H1 (cell line): ENCODE results near the gene PROZ. TPM values are rescaled to one million over a fixed set of nuclear protein-coding genes. Genes with fewer than 3 reads are reported as not detected.

Experiments
- CTCF ChIA-PET: fragments of 300-600 bp; sonication (Branson Sonifier 250); formaldehyde crosslinking; loops from one replicate; lab custom pipeline; 2021; ENCODE audit not compliant: partially characterized antibody; lab: Charles Lee
- POLR2A ChIA-PET: fragments of 300-600 bp; sonication (Branson Sonifier 250); formaldehyde crosslinking; loops from one replicate; lab custom pipeline; 2021; ENCODE audit warnings: inconsistent platforms; ENCODE audit not compliant: partially characterized antibody; lab: Charles Lee
- DNase-seq, 2 experiments: peaks; one replicate each; pipeline versions ENCODE4 v3.0.0 to v3.0.0-alpha.2; 2010 to 2022; ENCODE audit warnings: low spot score in 2 of 2, low read depth in 1 of 2, mixed read lengths in 1 of 2
- FAIRE-seq: peaks from 2 replicates; lab custom pipeline; 2011; peaks lifted over from hg19 to GRCh38; lab: Jason Lieb, UNC
- H2AFZ ChIP-seq: 2 replicates; pipeline ENCODE4 v1.8.1; 2012; ENCODE audit warnings: low read length, inconsistent platforms
- H2AK5ac ChIP-seq: 2 replicates; pipeline ENCODE4 v1.6.1; 2013; ENCODE audit warnings: low read depth, low read length
- H2BK120ac ChIP-seq: replicated peaks from 2 replicates; pipeline ENCODE3; 2013; ENCODE audit warnings: low read depth, low read length, inconsistent platforms
- H2BK12ac ChIP-seq: 2 replicates; pipeline ENCODE4 v1.6.1; 2013; ENCODE audit warnings: low read depth, low read length
- H2BK15ac ChIP-seq: 2 replicates; pipeline ENCODE4 v1.6.1; 2013; ENCODE audit warnings: low read length
- H2BK20ac ChIP-seq: 2 replicates; pipeline ENCODE4 v1.6.1; 2013; ENCODE audit warnings: low read length
- H2BK5ac ChIP-seq: 2 replicates; pipeline ENCODE4 v1.6.1; 2013; ENCODE audit warnings: low read depth, low read length
- H3K14ac ChIP-seq: 2 replicates; pipeline ENCODE4 v1.6.1; 2013; ENCODE audit warnings: inconsistent platforms; ENCODE audit not compliant: insufficient read length
- H3K18ac ChIP-seq: 2 replicates; pipeline ENCODE4 v1.6.1; 2013; ENCODE audit warnings: low read length; ENCODE audit errors: extremely low read depth
- H3K23ac ChIP-seq: 2 replicates; pipeline ENCODE4 v1.6.1; 2013; ENCODE audit warnings: inconsistent platforms; ENCODE audit not compliant: insufficient read length
- H3K23me2 ChIP-seq: 2 replicates; pipeline ENCODE4 v1.6.1; 2013; ENCODE audit warnings: low read depth, low read length
- H3K27ac ChIP-seq: 2 replicates; pipeline ENCODE4 v1.6.1; 2011; ENCODE audit warnings: low read depth, low read length, inconsistent platforms
- H3K27me3 ChIP-seq, 4 experiments: replicated peaks in 1 of 4; 1 replicate in 1 of 4; 2 replicates in 3 of 4; pipeline versions ENCODE4 v1.6.1 to v1.8.1; 2011 to 2013; ENCODE audit warnings: low read length in 3 of 4, mild to moderate bottlenecking in 3 of 4, inconsistent platforms in 2 of 4, mixed read lengths in 2 of 4, moderate library complexity in 1 of 4; ENCODE audit not compliant: control insufficient read depth in 3 of 4, insufficient read depth in 3 of 4; ENCODE audit errors: extremely low read depth in 1 of 4
- H3K36me3 ChIP-seq, 4 experiments: 2 replicates each; pipeline versions ENCODE4 v1.6.1 to v1.8.1; 2011 to 2013; ENCODE audit warnings: mild to moderate bottlenecking in 4 of 4, low read length in 3 of 4, moderate library complexity in 2 of 4, control low read depth in 1 of 4, inconsistent platforms in 1 of 4; ENCODE audit not compliant: insufficient read depth in 4 of 4, control insufficient read depth in 2 of 4
- H3K4ac ChIP-seq: replicated peaks from 2 replicates; pipeline ENCODE3; 2013; ENCODE audit warnings: low read length, low read depth, mixed read lengths, inconsistent platforms; ENCODE audit not compliant: insufficient read length
- H3K4me1 ChIP-seq, 4 experiments: replicated peaks in 1 of 4; 1 replicate in 1 of 4; 2 replicates in 3 of 4; pipeline versions ENCODE4 v1.6.1 to v1.8.1; 2011 to 2013; ENCODE audit warnings: low read length in 3 of 4, inconsistent platforms in 2 of 4, mixed read lengths in 1 of 4; ENCODE audit not compliant: insufficient read depth in 4 of 4, control insufficient read depth in 3 of 4
- H3K4me2 ChIP-seq, 2 experiments: 2 replicates each; pipeline versions ENCODE4 v1.6.1 to v1.8.1; 2011 to 2013; ENCODE audit warnings: low read depth in 2 of 2, low read length in 2 of 2, control low read depth in 1 of 2, inconsistent platforms in 1 of 2, mild to moderate bottlenecking in 1 of 2; ENCODE audit not compliant: insufficient read depth in 1 of 2
- H3K4me3 ChIP-seq, 4 experiments: fragments of 200-600, 300-600 bp in 1 of 4; sonication (generic), shearing (Covaris generic), sonication (Bioruptor Twin) in 1 of 4; 2 replicates each; pipeline versions ENCODE4 v1.5.1 to v1.8.1; 2011 to 2016; ENCODE audit warnings: low read length in 4 of 4, low read depth in 3 of 4, control low read depth in 2 of 4, inconsistent platforms in 2 of 4, mild to moderate bottlenecking in 2 of 4, mixed read lengths in 1 of 4, moderate library complexity in 1 of 4; ENCODE audit not compliant: insufficient read depth in 2 of 4; ENCODE audit errors: extremely low read depth in 1 of 4
- H3K56ac ChIP-seq: replicated peaks from 2 replicates; pipeline ENCODE3; 2013; ENCODE audit warnings: low read depth, mild to moderate bottlenecking, mixed read lengths, low read length, inconsistent platforms; ENCODE audit not compliant: insufficient read length
- H3K79me1 ChIP-seq: 2 replicates; pipeline ENCODE4 v1.6.1; 2013; ENCODE audit warnings: low read depth, low read length, control low read depth
- H3K79me2 ChIP-seq, 2 experiments: 2 replicates each; pipeline versions ENCODE4 v1.6.1 to v1.8.1; 2012 to 2013; ENCODE audit warnings: low read length in 2 of 2, mild to moderate bottlenecking in 2 of 2, inconsistent platforms in 1 of 2; ENCODE audit not compliant: insufficient read depth in 2 of 2, control insufficient read depth in 1 of 2
- H3K9ac ChIP-seq, 4 experiments: replicated peaks in 1 of 4; 1 replicate in 1 of 4; 2 replicates in 3 of 4; pipeline versions ENCODE4 v1.6.1 to v1.8.1; 2011 to 2013; ENCODE audit warnings: low read depth in 3 of 4, low read length in 3 of 4, control low read depth in 2 of 4, mild to moderate bottlenecking in 2 of 4, moderate library complexity in 2 of 4, inconsistent platforms in 1 of 4; ENCODE audit errors: extremely low read depth in 1 of 4
- H3K9me3 ChIP-seq, 2 experiments: 2 replicates each; pipeline versions ENCODE4 v1.6.1 to v1.8.1; 2012 to 2013; ENCODE audit warnings: mild to moderate bottlenecking in 2 of 2, moderate library complexity in 2 of 2, control low read depth in 1 of 2, inconsistent platforms in 1 of 2, low read depth in 1 of 2, low read length in 1 of 2, mixed read lengths in 1 of 2; ENCODE audit not compliant: insufficient read depth in 2 of 2
- H4K20me1 ChIP-seq, 2 experiments: replicated peaks in 1 of 2; 2 replicates each; pipeline versions ENCODE3 to v1.8.1; 2011 to 2013; ENCODE audit warnings: inconsistent platforms in 2 of 2, low read length in 2 of 2, mild to moderate bottlenecking in 1 of 2; ENCODE audit not compliant: insufficient read depth in 2 of 2, control insufficient read depth in 1 of 2
- H4K5ac ChIP-seq: 2 replicates; pipeline ENCODE4 v1.6.1; 2013; ENCODE audit warnings: low read length, low read depth, mixed read lengths, inconsistent platforms; ENCODE audit not compliant: insufficient read length
- H4K8ac ChIP-seq: 2 replicates; pipeline ENCODE4 v1.8.0; 2013; ENCODE audit warnings: mild to moderate bottlenecking, moderate library complexity, low read length, inconsistent platforms; ENCODE audit not compliant: insufficient read depth; ENCODE audit errors: extremely low read depth
- H4K91ac ChIP-seq: replicated peaks from 2 replicates; pipeline ENCODE3; 2013; ENCODE audit warnings: low read length, mixed read lengths, inconsistent platforms; ENCODE audit not compliant: insufficient read length
- CHD1 ChIP-seq: IDR thresholded peaks from 2 replicates; pipeline ENCODE4 v1.6.1; 2012; ENCODE audit warnings: low read depth, low read length, improper control_type of control experiment
- EP300 ChIP-seq, 2 experiments: IDR thresholded peaks; 1 replicate in 1 of 2; 2 replicates in 1 of 2; pipeline ENCODE4 v1.6.1; 2011 to 2012; ENCODE audit warnings: low read depth in 2 of 2, low read length in 2 of 2, mild to moderate bottlenecking in 2 of 2, borderline replicate concordance in 1 of 2, inconsistent platforms in 1 of 2, moderate library complexity in 1 of 2
- FOSL1 ChIP-seq: IDR thresholded peaks from 2 replicates; pipeline ENCODE4 v1.6.1; 2011; ENCODE audit warnings: mild to moderate bottlenecking, low read depth, low read length, moderate library complexity; ENCODE audit not compliant: insufficient read depth
- HDAC2 ChIP-seq, 2 experiments: fragments of 300-600 bp in 1 of 2; sonication (generic) in 1 of 2; IDR thresholded peaks; 2 replicates each; pipeline ENCODE4 v1.6.1; 2011 to 2012; ENCODE audit warnings: low read depth in 2 of 2, low read length in 2 of 2, mild to moderate bottlenecking in 2 of 2, moderate library complexity in 2 of 2, borderline replicate concordance in 1 of 2, inconsistent platforms in 1 of 2
- JUN ChIP-seq: IDR thresholded peaks from 2 replicates; pipeline ENCODE4 v1.6.1; 2011; ENCODE audit warnings: low read depth, mild to moderate bottlenecking, improper control_type of control experiment, low read length
- SRF ChIP-seq: IDR thresholded peaks from 2 replicates; pipeline ENCODE4 v1.6.1; 2011; ENCODE audit warnings: mild to moderate bottlenecking, low read depth, low read length, moderate library complexity
- WGBS, 2 experiments: shearing (Covaris generic) in 1 of 2; methylation state at CpG; one replicate each; pipeline versions ENCODE4 v1.1.6 to v1.1.7; 2013 to 2015; ENCODE audit warnings: low lambda C conversion rate in 2 of 2, mixed read lengths in 2 of 2, inconsistent platforms in 1 of 2, low coverage in 1 of 2, missing lambda C conversion rate in 1 of 2; ENCODE audit not compliant: insufficient replicate concordance in 2 of 2, insufficient coverage in 1 of 2, insufficient read length in 1 of 2; ENCODE audit errors: extremely low coverage in 1 of 2, missing lambda C conversion rate in 1 of 2; 5-methylcytosine and 5-hydroxymethylcytosine counted together
- polyA plus RNA-seq, 7 experiments: library from polyadenylated mRNA; depleted of rRNA in 3 of 7; stranded (reverse) in 5 of 7; unstranded in 2 of 7; fragments of >200 nt in 5 of 7; fragments of 200-250 nt in 2 of 7; gene quantifications; 1 replicate in 5 of 7; 2 replicates in 1 of 7; 4 replicates in 1 of 7; pipeline versions ENCODE4 v1.2.1 to v1.2.3, GENCODE V29; 2011 to 2013; ENCODE audit warnings: missing spikeins in 2 of 7, mixed read lengths in 2 of 7
- total RNA-seq: library from RNA; stranded (reverse); fragmentation: NEBNext Ultra II Directional; extraction: Animal tissue kit (Norgen Biotek cat#: 25700); gene quantifications from 2 replicates; pipeline ENCODE4 v1.2.1, GENCODE V29; 2021

Gene PROZ
- total and polyA plus RNA-seq, 2 of the 8 experiments (the other 6 are each of a cell fraction or from before 2014, with no cell fraction given), result not detected

DNA sequence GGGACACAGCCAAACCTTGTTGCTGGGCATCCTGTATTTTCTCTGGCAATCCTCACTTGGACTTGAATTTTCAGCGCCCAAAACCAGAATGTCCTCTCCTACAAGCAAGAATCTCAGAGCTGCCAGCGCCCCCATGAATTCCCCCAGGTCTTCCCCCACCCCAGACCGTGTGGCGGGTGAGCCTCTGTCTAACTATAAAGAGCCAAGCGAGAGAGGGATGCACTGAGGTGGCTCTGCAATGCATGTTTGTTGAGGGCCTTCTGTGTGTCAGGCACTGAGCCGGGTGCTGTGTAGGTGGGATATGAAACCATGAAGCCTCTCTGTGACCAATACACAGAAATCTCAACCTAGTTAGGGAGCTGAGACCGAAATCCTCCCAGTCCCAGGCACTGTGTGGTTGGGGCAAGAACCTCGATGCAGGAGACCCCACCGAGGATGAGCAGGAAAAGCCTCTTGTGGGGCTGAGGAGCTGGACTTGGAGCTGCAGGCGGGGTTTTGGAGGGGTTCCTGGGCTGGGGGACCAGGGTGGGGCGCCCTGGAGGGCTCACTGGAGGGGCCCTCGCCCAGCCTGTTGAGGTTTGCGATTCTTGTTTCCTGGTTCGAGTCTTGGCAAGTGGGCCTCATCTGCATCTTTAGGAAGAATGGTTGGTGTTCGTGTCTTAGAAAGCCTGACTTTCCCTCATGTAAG is 12.4 kb upstream of the PROZ start:
- Histone ChIP-seq H3K36me3 (no peaks in the 10 kb centered on the region), H4K20me1 (no peaks in the 10 kb centered on the region), H3K18ac (no peak overlapping the region), H3K9me3 (no peaks in the 10 kb centered on the region), H3K14ac (no peak overlapping the region), H3K9ac (no peak overlapping the region), H2BK5ac (no peak overlapping the region), H2BK12ac (no peak overlapping the region), H4K8ac (no peak overlapping the region), H2AFZ (no peak overlapping the region), H3K23me2 (no peaks in the 10 kb centered on the region), H2BK20ac (no peak overlapping the region), H3K79me2 (no peaks in the 10 kb centered on the region), H3K4me2 (no peak overlapping the region), H4K5ac (no peak overlapping the region), H3K79me1 (no peaks in the 10 kb centered on the region), H4K91ac (no peak overlapping the region), H3K4me3 (no peak overlapping the region), H2AK5ac (no peak overlapping the region), H3K27me3 (no peaks in the 10 kb centered on the region; a peak in 1 of 7 replicates), H2BK120ac (no peak overlapping the region), H3K56ac (no peak overlapping the region), H2BK15ac (no peak overlapping the region), H3K4me1 (no peaks in the 10 kb centered on the region; a peak in 1 of 7 replicates), H3K27ac (no peak overlapping the region), H3K4ac (no peak overlapping the region), H3K23ac (no peak overlapping the region)
- CTCF ChIA-PET, result interaction anchor here (0.6 to 2.9 kb wide), 6 partner anchors 14 to 124 kb away, joined by 3 to 9 read pairs (median 4); no protein-coding TSS in a partner anchor
- FAIRE-seq (no peak), DNase-seq (no peak)
- POLR2A ChIA-PET, result interaction anchor here (0.6 to 0.8 kb wide), 2 partner anchors 18 to 75 kb away, joined by 3 read pairs; no protein-coding TSS in a partner anchor
- WGBS, 2 experiments, result 88% methylated on average over 15 of the region's 15 CpGs; no CpG with 5 or more reads in 1 of the 2 experiments
- TF ChIP-seq FOSL1 (no peak), SRF (no peak), HDAC2 (IDR thresholded peaks at IDR 0.05; ENCODE audit: borderline replicate concordance in 1 of 2, low read depth in 2 of 2, low read length in 2 of 2) (no peak), EP300 (IDR thresholded peaks at IDR 0.05; ENCODE audit: borderline replicate concordance in 1 of 2, low read depth in 2 of 2, low read length in 2 of 2) (no peak), CHD1 (no peak), JUN (no peak)
